ENCODE results near the gene POLR2B. TPM values are rescaled to one million over a fixed set of nuclear protein-coding genes. Genes with fewer than 3 reads are reported as not detected.

Gene POLR2B
- total RNA-seq, 1 experiment from 2014 or later: 117 TPM

DNA sequence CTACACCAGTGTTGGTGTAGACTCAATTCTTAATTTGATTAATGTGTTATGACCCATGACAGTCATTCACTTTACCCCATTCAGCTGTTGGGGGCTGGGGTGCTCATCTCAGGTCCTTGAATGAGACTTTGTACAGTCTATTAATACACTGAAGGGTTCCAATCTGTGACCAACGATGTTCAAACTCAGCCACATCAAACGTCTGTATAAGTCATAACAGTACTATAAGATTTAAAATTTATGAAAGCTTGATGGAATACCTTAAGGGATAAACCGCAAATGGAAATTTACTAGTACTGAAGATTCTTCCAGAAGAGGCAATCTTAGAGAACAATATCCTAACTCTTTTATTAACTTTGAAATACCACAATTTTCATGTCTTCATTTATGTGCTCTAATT lies 37.3 kb upstream of the POLR2B start (continued):
- TF ChIP-seq ELF4 (CRISPR knock-in tag; IDR thresholded peaks at IDR 0.05; ENCODE audit: low read depth): no peak
- TF ChIP-seq, protein P1, sequence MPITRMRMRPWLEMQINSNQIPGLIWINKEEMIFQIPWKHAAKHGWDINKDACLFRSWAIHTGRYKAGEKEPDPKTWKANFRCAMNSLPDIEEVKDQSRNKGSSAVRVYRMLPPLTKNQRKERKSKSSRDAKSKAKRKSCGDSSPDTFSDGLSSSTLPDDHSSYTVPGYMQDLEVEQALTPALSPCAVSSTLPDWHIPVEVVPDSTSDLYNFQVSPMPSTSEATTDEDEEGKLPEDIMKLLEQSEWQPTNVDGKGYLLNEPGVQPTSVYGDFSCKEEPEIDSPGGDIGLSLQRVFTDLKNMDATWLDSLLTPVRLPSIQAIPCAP (CRISPR knock-in tag; IDR thresholded peaks at IDR 0.05): no peak
- TF ChIP-seq, protein P2, sequence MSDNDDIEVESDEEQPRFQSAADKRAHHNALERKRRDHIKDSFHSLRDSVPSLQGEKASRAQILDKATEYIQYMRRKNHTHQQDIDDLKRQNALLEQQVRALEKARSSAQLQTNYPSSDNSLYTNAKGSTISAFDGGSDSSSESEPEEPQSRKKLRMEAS (CRISPR knock-in tag; IDR thresholded peaks at IDR 0.05): no peak
- no peak for TF ChIP-seq TEAD1 (CRISPR knock-in tag; IDR thresholded peaks at IDR 0.05)
- no peak for TF ChIP-seq NR1H2 (CRISPR knock-in tag; IDR thresholded peaks at IDR 0.05)
- no peak for TF ChIP-seq FOXP1 (CRISPR knock-in tag; IDR thresholded peaks at IDR 0.05; ENCODE audit: borderline replicate concordance)

DNA sequence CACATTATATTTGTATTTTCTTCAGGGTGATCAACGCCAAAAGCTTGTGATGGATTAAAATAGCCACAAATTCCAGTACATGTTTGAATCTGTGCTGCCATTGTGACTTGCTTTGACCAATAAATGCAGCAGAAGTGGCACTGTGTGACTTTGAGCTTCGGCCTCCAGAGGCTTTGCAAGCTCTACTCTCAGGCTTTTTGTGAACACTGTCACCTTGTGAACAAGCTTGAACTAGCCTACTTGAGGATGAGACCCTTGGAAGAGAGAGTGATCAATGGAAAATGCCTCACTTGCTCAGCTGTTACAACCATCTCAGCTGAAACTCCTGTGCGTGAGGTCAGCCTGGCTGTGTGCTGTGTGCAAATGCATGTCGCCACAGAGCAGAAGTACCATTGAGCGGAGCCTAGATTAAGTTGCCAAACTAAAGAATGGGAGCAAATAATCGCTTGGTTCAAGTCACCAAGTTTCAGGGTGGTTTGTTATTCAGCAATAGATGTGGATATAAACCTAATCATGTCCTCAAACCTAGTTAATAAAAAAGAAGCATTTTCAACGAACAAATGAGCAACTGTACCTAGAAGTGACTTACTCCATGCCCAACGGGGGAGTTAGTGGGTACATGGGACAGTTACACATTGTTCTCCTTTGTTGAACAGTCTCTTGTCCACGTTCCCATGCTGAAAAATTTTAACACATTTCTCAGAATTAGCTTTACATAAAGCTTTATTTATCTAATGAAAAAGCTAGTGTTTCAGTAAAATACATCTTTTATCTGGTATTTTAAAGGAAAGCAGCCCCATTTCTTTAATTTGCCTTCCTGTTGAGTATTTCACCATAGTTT lies 24.8 kb upstream of the POLR2B start:
- ChIA-PET POLR2A (interaction anchor here (0.6 to 0.7 kb wide), 2 partner anchors 419 to 566 kb away, joined by 3 to 4 read pairs; no protein-coding TSS in a partner anchor), CTCF (interaction anchor here (0.5 kb wide), 1 partner anchor 49 kb away, joined by 4 read pairs; no protein-coding TSS in a partner anchor)
- TF ChIP-seq, protein P3, sequence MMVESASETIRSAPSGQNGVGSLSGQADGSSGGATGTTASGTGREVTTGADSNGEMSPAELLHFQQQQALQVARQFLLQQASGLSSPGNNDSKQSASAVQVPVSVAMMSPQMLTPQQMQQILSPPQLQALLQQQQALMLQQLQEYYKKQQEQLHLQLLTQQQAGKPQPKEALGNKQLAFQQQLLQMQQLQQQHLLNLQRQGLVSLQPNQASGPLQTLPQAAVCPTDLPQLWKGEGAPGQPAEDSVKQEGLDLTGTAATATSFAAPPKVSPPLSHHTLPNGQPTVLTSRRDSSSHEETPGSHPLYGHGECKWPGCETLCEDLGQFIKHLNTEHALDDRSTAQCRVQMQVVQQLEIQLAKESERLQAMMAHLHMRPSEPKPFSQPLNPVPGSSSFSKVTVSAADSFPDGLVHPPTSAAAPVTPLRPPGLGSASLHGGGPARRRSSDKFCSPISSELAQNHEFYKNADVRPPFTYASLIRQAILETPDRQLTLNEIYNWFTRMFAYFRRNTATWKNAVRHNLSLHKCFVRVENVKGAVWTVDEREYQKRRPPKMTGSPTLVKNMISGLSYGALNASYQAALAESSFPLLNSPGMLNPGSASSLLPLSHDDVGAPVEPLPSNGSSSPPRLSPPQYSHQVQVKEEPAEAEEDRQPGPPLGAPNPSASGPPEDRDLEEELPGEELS (CRISPR knock-in tag; IDR thresholded peaks at IDR 0.05): no peak
- TF ChIP-seq, protein P4, sequence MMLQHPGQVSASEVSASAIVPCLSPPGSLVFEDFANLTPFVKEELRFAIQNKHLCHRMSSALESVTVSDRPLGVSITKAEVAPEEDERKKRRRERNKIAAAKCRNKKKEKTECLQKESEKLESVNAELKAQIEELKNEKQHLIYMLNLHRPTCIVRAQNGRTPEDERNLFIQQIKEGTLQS (CRISPR knock-in tag; conservative IDR thresholded peaks at IDR 0.05): no peak
- TF ChIP-seq ZNF416 (CRISPR knock-in tag; IDR thresholded peaks at IDR 0.05) (no peak), HMGA2 (CRISPR knock-in tag; IDR thresholded peaks at IDR 0.05) (no peak), TP53 (CRISPR knock-in tag; IDR thresholded peaks at IDR 0.05) (no peak), NR1H2 (CRISPR knock-in tag; IDR thresholded peaks at IDR 0.05) (no peak), NFE2L1 (CRISPR knock-in tag; IDR thresholded peaks at IDR 0.05) (no peak), NR3C1 (CRISPR knock-in tag; conservative IDR thresholded peaks at IDR 0.05; ENCODE audit: low read depth) (no peak), ZNF423 (CRISPR knock-in tag; IDR thresholded peaks at IDR 0.05) (no peak), ZBTB21 (CRISPR knock-in tag; IDR thresholded peaks at IDR 0.05; ENCODE audit: borderline replicate concordance) (no peak), MXD4 (CRISPR knock-in tag; IDR thresholded peaks at IDR 0.05; ENCODE audit: borderline replicate concordance) (no peak), NFATC4 (CRISPR knock-in tag; IDR thresholded peaks at IDR 0.05) (no peak), RELA (CRISPR knock-in tag; IDR thresholded peaks at IDR 0.05; ENCODE audit: borderline replicate concordance) (no peak), ATF1 (CRISPR knock-in tag; IDR thresholded peaks at IDR 0.05) (no peak)
- TF ChIP-seq, protein P5, sequence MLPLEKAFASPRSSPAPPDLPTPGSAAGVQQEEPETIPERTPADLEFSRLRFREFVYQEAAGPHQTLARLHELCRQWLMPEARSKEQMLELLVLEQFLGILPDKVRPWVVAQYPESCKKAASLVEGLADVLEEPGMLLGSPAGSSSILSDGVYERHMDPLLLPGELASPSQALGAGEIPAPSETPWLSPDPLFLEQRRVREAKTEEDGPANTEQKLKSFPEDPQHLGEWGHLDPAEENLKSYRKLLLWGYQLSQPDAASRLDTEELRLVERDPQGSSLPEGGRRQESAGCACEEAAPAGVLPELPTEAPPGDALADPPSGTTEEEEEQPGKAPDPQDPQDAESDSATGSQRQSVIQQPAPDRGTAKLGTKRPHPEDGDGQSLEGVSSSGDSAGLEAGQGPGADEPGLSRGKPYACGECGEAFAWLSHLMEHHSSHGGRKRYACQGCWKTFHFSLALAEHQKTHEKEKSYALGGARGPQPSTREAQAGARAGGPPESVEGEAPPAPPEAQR (CRISPR knock-in tag; IDR thresholded peaks at IDR 0.05): no peak
- TF ChIP-seq, protein P6, sequence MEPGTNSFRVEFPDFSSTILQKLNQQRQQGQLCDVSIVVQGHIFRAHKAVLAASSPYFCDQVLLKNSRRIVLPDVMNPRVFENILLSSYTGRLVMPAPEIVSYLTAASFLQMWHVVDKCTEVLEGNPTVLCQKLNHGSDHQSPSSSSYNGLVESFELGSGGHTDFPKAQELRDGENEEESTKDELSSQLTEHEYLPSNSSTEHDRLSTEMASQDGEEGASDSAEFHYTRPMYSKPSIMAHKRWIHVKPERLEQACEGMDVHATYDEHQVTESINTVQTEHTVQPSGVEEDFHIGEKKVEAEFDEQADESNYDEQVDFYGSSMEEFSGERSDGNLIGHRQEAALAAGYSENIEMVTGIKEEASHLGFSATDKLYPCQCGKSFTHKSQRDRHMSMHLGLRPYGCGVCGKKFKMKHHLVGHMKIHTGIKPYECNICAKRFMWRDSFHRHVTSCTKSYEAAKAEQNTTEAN (CRISPR knock-in tag; IDR thresholded peaks at IDR 0.05): no peak
- TF ChIP-seq, protein P7, sequence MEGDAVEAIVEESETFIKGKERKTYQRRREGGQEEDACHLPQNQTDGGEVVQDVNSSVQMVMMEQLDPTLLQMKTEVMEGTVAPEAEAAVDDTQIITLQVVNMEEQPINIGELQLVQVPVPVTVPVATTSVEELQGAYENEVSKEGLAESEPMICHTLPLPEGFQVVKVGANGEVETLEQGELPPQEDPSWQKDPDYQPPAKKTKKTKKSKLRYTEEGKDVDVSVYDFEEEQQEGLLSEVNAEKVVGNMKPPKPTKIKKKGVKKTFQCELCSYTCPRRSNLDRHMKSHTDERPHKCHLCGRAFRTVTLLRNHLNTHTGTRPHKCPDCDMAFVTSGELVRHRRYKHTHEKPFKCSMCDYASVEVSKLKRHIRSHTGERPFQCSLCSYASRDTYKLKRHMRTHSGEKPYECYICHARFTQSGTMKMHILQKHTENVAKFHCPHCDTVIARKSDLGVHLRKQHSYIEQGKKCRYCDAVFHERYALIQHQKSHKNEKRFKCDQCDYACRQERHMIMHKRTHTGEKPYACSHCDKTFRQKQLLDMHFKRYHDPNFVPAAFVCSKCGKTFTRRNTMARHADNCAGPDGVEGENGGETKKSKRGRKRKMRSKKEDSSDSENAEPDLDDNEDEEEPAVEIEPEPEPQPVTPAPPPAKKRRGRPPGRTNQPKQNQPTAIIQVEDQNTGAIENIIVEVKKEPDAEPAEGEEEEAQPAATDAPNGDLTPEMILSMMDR (IDR thresholded peaks at IDR 0.05): no peak
- TF ChIP-seq, protein P8, sequence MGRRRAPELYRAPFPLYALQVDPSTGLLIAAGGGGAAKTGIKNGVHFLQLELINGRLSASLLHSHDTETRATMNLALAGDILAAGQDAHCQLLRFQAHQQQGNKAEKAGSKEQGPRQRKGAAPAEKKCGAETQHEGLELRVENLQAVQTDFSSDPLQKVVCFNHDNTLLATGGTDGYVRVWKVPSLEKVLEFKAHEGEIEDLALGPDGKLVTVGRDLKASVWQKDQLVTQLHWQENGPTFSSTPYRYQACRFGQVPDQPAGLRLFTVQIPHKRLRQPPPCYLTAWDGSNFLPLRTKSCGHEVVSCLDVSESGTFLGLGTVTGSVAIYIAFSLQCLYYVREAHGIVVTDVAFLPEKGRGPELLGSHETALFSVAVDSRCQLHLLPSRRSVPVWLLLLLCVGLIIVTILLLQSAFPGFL (CRISPR knock-in tag; IDR thresholded peaks at IDR 0.05; ENCODE audit: borderline replicate concordance): no peak
- TF ChIP-seq, protein P9, sequence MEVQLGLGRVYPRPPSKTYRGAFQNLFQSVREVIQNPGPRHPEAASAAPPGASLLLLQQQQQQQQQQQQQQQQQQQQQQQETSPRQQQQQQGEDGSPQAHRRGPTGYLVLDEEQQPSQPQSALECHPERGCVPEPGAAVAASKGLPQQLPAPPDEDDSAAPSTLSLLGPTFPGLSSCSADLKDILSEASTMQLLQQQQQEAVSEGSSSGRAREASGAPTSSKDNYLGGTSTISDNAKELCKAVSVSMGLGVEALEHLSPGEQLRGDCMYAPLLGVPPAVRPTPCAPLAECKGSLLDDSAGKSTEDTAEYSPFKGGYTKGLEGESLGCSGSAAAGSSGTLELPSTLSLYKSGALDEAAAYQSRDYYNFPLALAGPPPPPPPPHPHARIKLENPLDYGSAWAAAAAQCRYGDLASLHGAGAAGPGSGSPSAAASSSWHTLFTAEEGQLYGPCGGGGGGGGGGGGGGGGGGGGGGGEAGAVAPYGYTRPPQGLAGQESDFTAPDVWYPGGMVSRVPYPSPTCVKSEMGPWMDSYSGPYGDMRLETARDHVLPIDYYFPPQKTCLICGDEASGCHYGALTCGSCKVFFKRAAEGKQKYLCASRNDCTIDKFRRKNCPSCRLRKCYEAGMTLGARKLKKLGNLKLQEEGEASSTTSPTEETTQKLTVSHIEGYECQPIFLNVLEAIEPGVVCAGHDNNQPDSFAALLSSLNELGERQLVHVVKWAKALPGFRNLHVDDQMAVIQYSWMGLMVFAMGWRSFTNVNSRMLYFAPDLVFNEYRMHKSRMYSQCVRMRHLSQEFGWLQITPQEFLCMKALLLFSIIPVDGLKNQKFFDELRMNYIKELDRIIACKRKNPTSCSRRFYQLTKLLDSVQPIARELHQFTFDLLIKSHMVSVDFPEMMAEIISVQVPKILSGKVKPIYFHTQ (CRISPR knock-in tag; IDR thresholded peaks at IDR 0.05): no peak
- Mint-ChIP-seq H3K9me3 (no peaks in the 10 kb centered on the region), H3K4me3 (no peak overlapping the region), H3K27me3 (ENCODE audit: low read depth) (peaks cover 30% of the 10 kb centered on the region), H3K27ac (no peak overlapping the region), H3K36me3 (no peaks in the 10 kb centered on the region), H3K4me1 (no peaks in the 10 kb centered on the region)
- ATAC-seq (no peak), DNase-seq (ENCODE audit: low spot score) (no peak)
